Motor neuron (in vitro differentiated cells): ENCODE measurements around the gene RBMY1E. TPM values are rescaled to one million over a fixed set of nuclear protein-coding genes. Genes with fewer than 3 reads are reported as not detected.
"Not testable (repeated sequence)": the region's sequence is repeated elsewhere in the genome, so short reads cannot be mapped to it uniquely, and the experiment has no call there.

ENCODE experiments used
- ATAC-seq, 8 experiments: fragments of 200-7000 bp; cut with Tn5 transposase; replicated peaks in 6 of 8; 2 replicates each; pipeline ENCODE4 v1.8.0; 2021; ENCODE audit warnings: mild to moderate bottlenecking in 8 of 8, moderate library complexity in 8 of 8
- H3K27ac ChIP-seq, 2 donors: fragments of 250-450 bp; sonication (Bioruptor Pico); 2 replicates each; pipeline ENCODE4 v1.9.0; 2021; ENCODE audit warnings: antibody characterized with exemption in 2 of 2, mild to moderate bottlenecking in 2 of 2, moderate library complexity in 1 of 2
- H3K4me1 ChIP-seq, 2 donors: fragments of 250-450 bp; sonication (Bioruptor Pico); replicated peaks in 1 of 2; 2 replicates each; pipeline ENCODE4 v1.6.1; 2021; ENCODE audit warnings: antibody characterized with exemption in 2 of 2, mild to moderate bottlenecking in 2 of 2, moderate library complexity in 1 of 2
- H3K4me3 ChIP-seq, 5 donors: fragments of 250-450 bp; sonication (Bioruptor Pico); 2 replicates each; pipeline ENCODE4 v1.9.0; 2021; ENCODE audit warnings: antibody characterized with exemption in 5 of 5, mild to moderate bottlenecking in 5 of 5, moderate library complexity in 4 of 5
- WGBS, 10 experiments: fragments of 450-650 bp; shearing (Covaris generic); methylation state at CpG; one replicate each; pipeline ENCODE4 v1.0.0; 2022; 5-methylcytosine and 5-hydroxymethylcytosine counted together
- in situ Hi-C, 9 experiments: fragments of 400-800 bp; cut with MboI; loops; one replicate each; pipeline ENCODE4 v1.15.0; 2021; ENCODE audit warnings: low sequenced_read_pairs in 9 of 9, low pct_unique_long_range_greater_than_20kb in 2 of 9; ENCODE audit not compliant: unreplicated experiment in 9 of 9
- total RNA-seq, 8 experiments: library from RNA; unstranded; fragments of 300-600 nt; gene quantifications; 2 replicates each; pipeline versions ENCODE4 v1.2.3 to v1.2.4, GENCODE V29; 2022

RBMY1E gene
- under 1 TPM in 1 of 8 experiments, not detected in 7; 0.14 TPM for total RNA-seq

GRCh38 chrY:21917932-21918331, at the start of gene RBMY1E:
Gene RBMY1E, minus strand, starts transcription at chrY:21918032. Its CDS starts 1,978 bp downstream, at chrY:21916054.
- H3K27ac ChIP-seq, H3K4me3 ChIP-seq, ATAC-seq, in situ Hi-C loops, H3K4me1 ChIP-seq: not testable (repeated sequence)
- no CpG with 5 or more reads among the region's 29 CpGs for WGBS, 10 experiments

GRCh38 chrY:21894426-21894825, 23.4 kb downstream of the RBMY1E start, which contains the start of gene RBMY1D:
Gene RBMY1D, minus strand, starts transcription at chrY:21894526. Its CDS starts 2,013 bp downstream, at chrY:21892513.
- H3K27ac ChIP-seq, in situ Hi-C loops, ATAC-seq, H3K4me3 ChIP-seq, H3K4me1 ChIP-seq: not testable (repeated sequence)
- no CpG with 5 or more reads among the region's 28 CpGs for WGBS, 10 experiments

DNA sequence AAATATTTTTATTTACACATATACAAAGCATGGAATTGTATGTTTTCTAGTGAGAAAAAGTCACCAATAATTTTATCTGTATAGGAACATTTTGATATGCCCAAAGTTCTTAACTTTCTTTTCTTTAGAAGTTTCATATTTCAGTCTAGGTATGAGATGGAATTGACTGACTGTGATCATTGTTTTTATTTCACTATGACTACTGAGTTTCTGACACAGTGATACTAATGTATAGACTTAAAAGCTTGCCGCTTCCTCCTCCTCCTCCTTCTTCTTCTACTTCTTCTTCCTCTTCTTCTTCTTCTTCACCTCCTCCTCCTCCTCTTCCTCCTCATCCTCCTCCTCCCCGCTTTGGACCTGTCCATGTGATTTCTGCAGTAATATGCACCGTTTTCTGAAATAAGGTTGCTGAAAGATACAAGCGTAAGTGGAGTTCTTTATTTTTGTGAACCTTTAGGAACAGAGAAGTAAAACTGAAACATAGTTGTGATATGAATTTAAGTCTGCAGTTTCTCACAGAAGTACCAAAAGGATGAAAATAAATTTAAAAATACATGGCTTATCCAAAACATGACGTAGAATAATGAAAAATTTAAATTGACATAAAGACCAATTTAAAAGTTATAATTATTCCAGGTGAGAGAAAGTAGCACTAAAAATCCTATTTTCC, 48.3 kb downstream of the RBMY1E start:
- in situ Hi-C loops, H3K27ac ChIP-seq, H3K4me3 ChIP-seq, ATAC-seq, H3K4me1 ChIP-seq: not testable (repeated sequence)
- no CpG with 5 or more reads among the region's 5 CpGs for WGBS, 10 experiments

Other genes with a start within 250 kb of the RBMY1E start
- not detected for gene RBMY1D, start 23.5 kb downstream of the RBMY1E start, total RNA-seq